Caco-2 (cell line): ENCODE measurements around the gene KDM6A. TPM values are rescaled to one million over a fixed set of nuclear protein-coding genes. Genes with fewer than 3 reads are reported as not detected.

Experiments used
- BruUV-seq: library from RNA; stranded (reverse); fragments of 400-500 nt; replicated peaks from 2 replicates; lab custom pipeline; 2021; lab: Mats Ljungman, UMichigan
- CTCF ChIA-PET: fragments of 300-600 bp; sonication (Branson Sonifier 250); formaldehyde crosslinking; loops from one replicate; lab custom pipeline; 2022; ENCODE audit warnings: antibody characterized with exemption; lab: Charles Lee
- POLR2A ChIA-PET: fragments of 300-600 bp; sonication (Branson Sonifier 250); formaldehyde crosslinking; loops from one replicate; lab custom pipeline; 2022; ENCODE audit warnings: antibody characterized with exemption; lab: Charles Lee
- DNase-seq, 2 experiments: peaks; one replicate each; pipeline versions ENCODE4 v3.0.0 to v3.0.0-alpha.2; 2020 to 2022
- H3K27me3 ChIP-seq: replicated peaks from 2 replicates; pipeline ENCODE4 v1.6.0; 2011; ENCODE audit warnings: low read length; ENCODE audit not compliant: control insufficient read depth, insufficient read depth
- H3K36me3 ChIP-seq: 2 replicates; pipeline ENCODE4 v1.5.1; 2011; ENCODE audit warnings: low read length; ENCODE audit not compliant: control insufficient read depth, insufficient read depth
- H3K4me1 ChIP-seq: fragments of 250-450 bp; sonication (Bioruptor Pico); 2 replicates; pipeline ENCODE4 v1.5.1; 2020; ENCODE audit warnings: mild to moderate bottlenecking
- H3K4me3 ChIP-seq: 2 replicates; pipeline ENCODE4 v1.5.1; 2011; ENCODE audit warnings: low read depth, mild to moderate bottlenecking, control low read depth, low read length
- H3K9me3 ChIP-seq: fragments of 250-450 bp; sonication (Bioruptor Pico); 2 replicates; pipeline ENCODE4 v1.5.1; 2020; ENCODE audit warnings: mild to moderate bottlenecking, moderate library complexity
- H3K27ac Mint-ChIP-seq: one replicate; pipeline ENCODE4 v1.8.0; 2022; ENCODE audit warnings: mixed read lengths; ENCODE audit not compliant: unreplicated experiment
- H3K27me3 Mint-ChIP-seq: one replicate; pipeline ENCODE4 v1.8.0; 2022; ENCODE audit warnings: mixed read lengths; ENCODE audit not compliant: insufficient read depth, unreplicated experiment
- H3K36me3 Mint-ChIP-seq: one replicate; pipeline ENCODE4 v1.8.0; 2022; ENCODE audit warnings: mild to moderate bottlenecking, mixed read lengths; ENCODE audit not compliant: insufficient read depth, unreplicated experiment
- H3K4me1 Mint-ChIP-seq: one replicate; pipeline ENCODE4 v1.8.0; 2022; ENCODE audit warnings: low read depth, mixed read lengths; ENCODE audit not compliant: unreplicated experiment
- H3K4me3 Mint-ChIP-seq: one replicate; pipeline ENCODE4 v1.8.0; 2022; ENCODE audit warnings: mild to moderate bottlenecking, moderate library complexity, mixed read lengths; ENCODE audit not compliant: unreplicated experiment
- H3K9me3 Mint-ChIP-seq: one replicate; pipeline ENCODE4 v1.8.0; 2022; ENCODE audit warnings: mixed read lengths; ENCODE audit not compliant: unreplicated experiment
- intact Hi-C: fragments of 100-400 bp; cut with micrococcal nuclease; formaldehyde crosslinking; loops from one replicate; pipeline ENCODE4 v1.10.0; 2022; ENCODE audit not compliant: unreplicated experiment
- total RNA-seq: library from RNA; stranded (reverse); gene quantifications from 2 replicates; pipeline ENCODE4 v1.2.3, GENCODE V29; 2022
- TF ChIP-seq, protein P1 (sequence below), 2 experiments: fragments of 200-600 bp in 1 of 2; IDR thresholded peaks; 1 replicate in 1 of 2; 2 replicates in 1 of 2; pipeline versions ENCODE4 v1.5.1 to v1.8.0; 2011 to 2022; ENCODE audit warnings: antibody characterized with exemption in 1 of 2, control low read depth in 1 of 2, inconsistent platforms in 1 of 2, low read depth in 1 of 2, low read length in 1 of 2, mild to moderate bottlenecking in 1 of 2, moderate library complexity in 1 of 2; ENCODE audit not compliant: insufficient read depth in 1 of 2, severe bottlenecking in 1 of 2, unreplicated experiment in 1 of 2

The KDM6A gene
- total RNA-seq, 1 experiment from 2014 or later = 34.2 TPM

DNA sequence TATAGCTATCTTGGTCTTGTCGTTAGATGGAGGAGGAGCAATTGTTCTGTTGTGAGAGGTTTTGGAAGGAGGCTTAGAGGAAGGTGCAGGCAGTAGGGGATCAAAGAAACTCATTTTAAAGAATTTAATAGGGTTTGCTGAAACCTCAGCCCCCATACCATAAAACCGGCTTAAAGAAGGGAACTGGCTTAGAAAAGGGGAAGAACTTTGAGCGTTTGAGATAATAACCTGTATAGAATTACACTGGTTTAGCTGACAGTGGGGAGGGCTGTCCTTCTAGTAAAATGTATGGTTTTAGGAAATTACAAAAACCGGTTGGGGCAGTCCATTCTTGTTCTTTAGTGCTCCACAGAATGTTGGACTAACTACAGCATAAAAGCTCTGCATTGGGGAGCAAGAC, 128.1 kb downstream of the KDM6A start:
- H3K4me1 ChIP-seq = 0 out of 2 replicates have a peak, but pooled peaks cover 3% of the 10 kb centered on the region
- H3K9me3 ChIP-seq = no peaks in the 10 kb centered on the region
- Mint-ChIP-seq H3K27ac (no peak overlapping the region), H3K27me3 (no peaks in the 10 kb centered on the region), H3K4me3 (peak overlapping the region; percentile 36), H3K4me1 (peaks cover 33% of the 10 kb centered on the region), H3K9me3 (no peaks in the 10 kb centered on the region), H3K36me3 (peaks cover 26% of the 10 kb centered on the region)
- BruUV-seq = no TSS peak
- intact Hi-C loops = no loop called here
- ChIA-PET CTCF (no interaction called here), POLR2A (interaction anchor here (1.1 kb wide), 1 partner anchor 128 kb away, joined by 5 read pairs; the partner anchor contains the start of gene KDM6A)
- H3K4me3 ChIP-seq = no peak overlapping the region
- TF ChIP-seq, protein P1, sequence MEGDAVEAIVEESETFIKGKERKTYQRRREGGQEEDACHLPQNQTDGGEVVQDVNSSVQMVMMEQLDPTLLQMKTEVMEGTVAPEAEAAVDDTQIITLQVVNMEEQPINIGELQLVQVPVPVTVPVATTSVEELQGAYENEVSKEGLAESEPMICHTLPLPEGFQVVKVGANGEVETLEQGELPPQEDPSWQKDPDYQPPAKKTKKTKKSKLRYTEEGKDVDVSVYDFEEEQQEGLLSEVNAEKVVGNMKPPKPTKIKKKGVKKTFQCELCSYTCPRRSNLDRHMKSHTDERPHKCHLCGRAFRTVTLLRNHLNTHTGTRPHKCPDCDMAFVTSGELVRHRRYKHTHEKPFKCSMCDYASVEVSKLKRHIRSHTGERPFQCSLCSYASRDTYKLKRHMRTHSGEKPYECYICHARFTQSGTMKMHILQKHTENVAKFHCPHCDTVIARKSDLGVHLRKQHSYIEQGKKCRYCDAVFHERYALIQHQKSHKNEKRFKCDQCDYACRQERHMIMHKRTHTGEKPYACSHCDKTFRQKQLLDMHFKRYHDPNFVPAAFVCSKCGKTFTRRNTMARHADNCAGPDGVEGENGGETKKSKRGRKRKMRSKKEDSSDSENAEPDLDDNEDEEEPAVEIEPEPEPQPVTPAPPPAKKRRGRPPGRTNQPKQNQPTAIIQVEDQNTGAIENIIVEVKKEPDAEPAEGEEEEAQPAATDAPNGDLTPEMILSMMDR (IDR thresholded peaks at IDR 0.05; ENCODE audit: insufficient read depth in 1 of 2, low read depth in 1 of 2, low read length in 1 of 2, severe bottlenecking in 1 of 2, unreplicated experiment in 1 of 2) = no peak
- peak in 1 of 2 experiments; percentile 29 for DNase-seq
- no peaks in the 10 kb centered on the region for H3K36me3 ChIP-seq
- H3K27me3 ChIP-seq = no peaks in the 10 kb centered on the region

GRCh38 chrX:45003085-45003484, 130.1 kb downstream of the KDM6A start:
- BruUV-seq = no TSS peak
- DNase-seq = no peak
- no peaks in the 10 kb centered on the region for H3K27me3 Mint-ChIP-seq
- Histone ChIP-seq H3K27me3 (no peaks in the 10 kb centered on the region), H3K4me1 (0 out of 2 replicates have a peak, but pooled peaks cover 3% of the 10 kb centered on the region), H3K4me3 (no peak overlapping the region), H3K9me3 (no peaks in the 10 kb centered on the region), H3K36me3 (no peaks in the 10 kb centered on the region)
- no peaks in the 10 kb centered on the region for H3K9me3 Mint-ChIP-seq
- ChIA-PET POLR2A (no interaction called here), CTCF (no interaction called here)
- H3K4me3 Mint-ChIP-seq = no peak overlapping the region
- H3K27ac Mint-ChIP-seq = no peak overlapping the region
- H3K4me1 Mint-ChIP-seq = peaks cover 28% of the 10 kb centered on the region
- intact Hi-C loops = no loop called here
- TF ChIP-seq, protein P1 (IDR thresholded peaks at IDR 0.05; ENCODE audit: insufficient read depth in 1 of 2, low read depth in 1 of 2, low read length in 1 of 2, severe bottlenecking in 1 of 2, unreplicated experiment in 1 of 2) = no peak
- peaks cover 29% of the 10 kb centered on the region for H3K36me3 Mint-ChIP-seq

DNA sequence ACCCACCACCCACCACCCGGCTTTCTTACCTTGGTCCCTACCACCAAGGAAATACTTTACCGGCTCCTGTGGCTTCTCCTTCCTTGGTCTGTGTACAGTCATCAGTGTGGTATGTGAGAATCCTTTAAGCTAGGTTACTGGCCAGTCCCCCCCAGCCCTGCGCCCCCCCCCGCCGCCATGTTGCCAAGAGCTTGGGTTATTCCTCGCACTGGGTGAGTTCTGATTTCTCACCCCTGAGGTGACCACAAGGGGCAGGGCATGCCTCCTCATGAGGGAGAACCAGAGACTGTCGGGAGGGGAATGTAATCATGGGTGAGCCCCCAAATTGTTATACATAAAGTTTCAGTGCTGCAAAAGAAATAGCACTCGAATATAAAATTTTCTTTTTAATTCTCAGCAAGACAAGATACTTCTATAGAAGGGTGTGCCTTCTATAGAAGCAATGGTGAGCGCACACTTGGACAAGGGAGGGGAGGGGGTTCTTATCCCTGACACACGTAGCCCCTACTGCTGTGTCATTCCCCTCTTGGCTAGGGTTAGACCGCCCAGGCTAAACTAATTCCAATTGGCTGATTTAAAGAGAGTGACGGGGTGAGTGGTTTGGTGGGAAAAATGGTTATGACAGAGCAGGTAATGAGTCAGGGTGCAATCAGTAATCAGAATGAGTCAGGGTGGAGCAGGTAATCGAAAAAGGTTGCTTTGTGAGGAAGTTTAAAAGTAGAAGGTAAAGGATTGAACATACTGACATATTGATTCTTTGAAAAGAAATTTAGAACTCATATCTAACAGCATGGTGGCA, 133.2 kb downstream of the KDM6A start:
- H3K4me3 Mint-ChIP-seq = no peak overlapping the region
- no peaks in the 10 kb centered on the region for H3K9me3 Mint-ChIP-seq
- Histone ChIP-seq H3K36me3 (no peaks in the 10 kb centered on the region), H3K4me1 (0 out of 2 replicates have a peak, but pooled peaks cover 3% of the 10 kb centered on the region), H3K4me3 (no peak overlapping the region), H3K9me3 (no peaks in the 10 kb centered on the region), H3K27me3 (no peaks in the 10 kb centered on the region)
- H3K27ac Mint-ChIP-seq = peak overlapping the region; percentile 39
- H3K4me1 Mint-ChIP-seq = peaks cover 21% of the 10 kb centered on the region
- ChIA-PET CTCF (no interaction called here), POLR2A (no interaction called here)
- peaks cover 13% of the 10 kb centered on the region for H3K36me3 Mint-ChIP-seq
- intact Hi-C loops = no loop called here
- H3K27me3 Mint-ChIP-seq = no peaks in the 10 kb centered on the region
- DNase-seq = no peak
- TF ChIP-seq, protein P1 (IDR thresholded peaks at IDR 0.05; ENCODE audit: insufficient read depth in 1 of 2, low read depth in 1 of 2, low read length in 1 of 2, severe bottlenecking in 1 of 2, unreplicated experiment in 1 of 2) = no peak
- no TSS peak for BruUV-seq
